Measurements from ENCODE around the gene GABRB1. TPM values are rescaled to one million over a fixed set of nuclear protein-coding genes. Genes with fewer than 3 reads are reported as not detected.

GABRB1 gene
- total RNA-seq, 4 donors from 2014 or later = not detected

GRCh38 chr4:47451657-47452056 is 420.3 kb downstream of the GABRB1 start:
- Histone ChIP-seq H3K4me1 (peaks cover 0 to 3% (median 0%) of the 10 kb centered on the region in 3 donors), H3K27ac (no peak overlapping the region), H3K27me3 (no peaks in the 10 kb centered on the region), H3K9me3 (no peaks in the 10 kb centered on the region), H3K36me3 (peaks cover 0 to 58% of the 10 kb centered on the region in 2 donors), H3K4me3 (no peak overlapping the region)
- 27 to 45% methylated on average over 4 of the region's 4 CpGs for WGBS, 2 donors (ENCODE audit: low coverage in 1 of 2)
- TF ChIP-seq POLR2A (IDR thresholded peaks at IDR 0.05) (no peak), EP300 (IDR thresholded peaks at IDR 0.05) (no peak), CTCF (IDR thresholded peaks at IDR 0.05) (no peak), POLR2AphosphoS5 (IDR thresholded peaks at IDR 0.05) (no peak)
- ATAC-seq = no peak

GRCh38 chr4:47462799-47463234 is 431.4 kb downstream of the GABRB1 start:
- Histone ChIP-seq H3K9me3 (no peaks in the 10 kb centered on the region), H3K27ac (peak overlapping the region; percentile 21 to 90 (median 89)), H3K4me1 (peaks cover 0 to 13% (median 0%) of the 10 kb centered on the region in 3 donors), H3K4me3 (peak overlapping the region; percentile 64 to 86), H3K36me3 (peaks cover 0 to 17% of the 10 kb centered on the region in 2 donors), H3K27me3 (no peaks in the 10 kb centered on the region)
- no peak for TF ChIP-seq POLR2AphosphoS5 (IDR thresholded peaks at IDR 0.05)
- no peak for TF ChIP-seq POLR2A (IDR thresholded peaks at IDR 0.05)
- no peak for TF ChIP-seq EP300 (IDR thresholded peaks at IDR 0.05)
- 5 to 19% methylated on average over 5 to 6 of the region's 6 CpGs for WGBS, 2 donors (ENCODE audit: low coverage in 1 of 2)
- ATAC-seq = no peak

GRCh38 chr4:47463235-47463956 is 432.0 kb downstream of the GABRB1 start, which contains the start of gene COMMD8:
COMMD8 (minus strand) TSS chr4:47463702; CDS start chr4:47463651, 51 bp downstream.
- ATAC-seq = peak; percentile 99
- Histone ChIP-seq H3K9me3 (no peaks in the 10 kb centered on the region), H3K27ac (peak within 1 kb of the TSS; percentile 21 to 90 (median 89)), H3K27me3 (no peaks in the 10 kb centered on the region), H3K36me3 (peaks cover 0 to 12% of the 10 kb centered on the region in 2 donors), H3K4me3 (peak within 1 kb of the TSS; percentile 64 to 86), H3K4me1 (peaks cover 0 to 13% (median 0%) of the 10 kb centered on the region in 3 donors)
- 0 to 2% methylated on average over 9 to 15 of the region's 51 CpGs for WGBS, 2 donors (ENCODE audit: low coverage in 1 of 2)
- TF ChIP-seq CTCF (IDR thresholded peaks at IDR 0.05) (peak in 3 of 4 experiments; percentile 62 to 71 (median 65)), POLR2A (IDR thresholded peaks at IDR 0.05) (peak; percentile 55 to 58), POLR2AphosphoS5 (IDR thresholded peaks at IDR 0.05) (peak; percentile 79), EP300 (IDR thresholded peaks at IDR 0.05) (no peak)

GRCh38 chr4:47465004-47465403 is 433.6 kb downstream of the GABRB1 start:
- Histone ChIP-seq H3K9me3 (no peaks in the 10 kb centered on the region), H3K27ac (no peak overlapping the region), H3K4me1 (peaks cover 0 to 13% (median 0%) of the 10 kb centered on the region in 3 donors), H3K36me3 (no peaks in the 10 kb centered on the region), H3K27me3 (no peaks in the 10 kb centered on the region), H3K4me3 (no peak overlapping the region)
- no peak for TF ChIP-seq CTCF (IDR thresholded peaks at IDR 0.05)
- WGBS, 2 donors (ENCODE audit: low coverage in 1 of 2) = 83 to 95% methylated on average over 1 to 2 of the region's 2 CpGs
- no peak for ATAC-seq

- TF ChIP-seq POLR2A (IDR thresholded peaks at IDR 0.05) (no peak), EP300 (IDR thresholded peaks at IDR 0.05) (no peak), POLR2AphosphoS5 (IDR thresholded peaks at IDR 0.05) (no peak), CTCF (IDR thresholded peaks at IDR 0.05) (no peak)
- Histone ChIP-seq H3K36me3 (no peaks in the 10 kb centered on the region), H3K9me3 (no peaks in the 10 kb centered on the region), H3K27ac (no peak overlapping the region), H3K27me3 (no peaks in the 10 kb centered on the region), H3K4me1 (peaks cover 0 to 13% (median 0%) of the 10 kb centered on the region in 3 donors), H3K4me3 (no peak overlapping the region)
- WGBS, 2 donors (ENCODE audit: low coverage in 1 of 2) = 36 to 82% methylated on average over 2 of the region's 2 CpGs
- ATAC-seq = no peak
These were observed 434.9 kb downstream of the GABRB1 start for GRCh38 chr4:47466056-47466785.
